ENCODE data around the gene PFAS. TPM values are rescaled to one million over a fixed set of nuclear protein-coding genes. Genes with fewer than 3 reads are reported as not detected.
A peak's percentile ranks its signal among the peaks of the same experiment; 100 is the strongest.
"Not testable (repeated sequence)": the region's sequence is repeated elsewhere in the genome, so short reads cannot be mapped to it uniquely, and the experiment has no call there.

Gene PFAS
- total RNA-seq, 1 experiment from 2014 or later: 228 TPM

GRCh38 chr17:8249621-8250500, 772 bp downstream of the PFAS start:
- no peak overlapping the region for H2BK15ac ChIP-seq (ENCODE audit: low read depth, low read length)
- H3K27me3 ChIP-seq (ENCODE audit: insufficient read depth, low read length): no peaks in the 10 kb centered on the region
- no peak overlapping the region for H3K23ac ChIP-seq (ENCODE audit: insufficient read length, low read depth, low read length)
- peaks cover 8% of the 10 kb centered on the region for H3K23me2 ChIP-seq (ENCODE audit: insufficient read length, low read depth, low read length, poor library complexity, severe bottlenecking)
- H4K20me1 ChIP-seq (ENCODE audit: control insufficient read depth, insufficient read depth, insufficient read length): no peaks in the 10 kb centered on the region
- no peak overlapping the region for H2BK20ac ChIP-seq (ENCODE audit: low read depth, low read length, poor library complexity, severe bottlenecking)
- no peak overlapping the region for H2BK12ac ChIP-seq (ENCODE audit: insufficient read length, low read depth, low read length)
- peak overlapping the region; percentile 13 for H3K27ac ChIP-seq (ENCODE audit: insufficient read length, low read depth, low read length)
- H3K14ac ChIP-seq (ENCODE audit: insufficient read depth, low read length): peak overlapping the region; percentile 87
- Mint-ChIP-seq H3K36me3 (ENCODE audit: insufficient read depth in 1 of 3, low read depth in 3 of 3) (peaks cover 18 to 29% (median 27%) of the 10 kb centered on the region in 3 experiments; a peak in 6 of 7 replicates), H3K9me3 (no peaks in the 10 kb centered on the region), H3K27me3 (ENCODE audit: low read depth) (peaks cover 2% of the 10 kb centered on the region; the same call in 1 of the 2 replicates), H3K27ac (peak overlapping the region; percentile 97 to 99 (median 99)), H3K4me1 (peaks cover 12% of the 10 kb centered on the region in 2 experiments), H3K4me3 (peak overlapping the region; percentile 95)
- H3T11ph ChIP-seq (ENCODE audit: low read length): peak overlapping the region; percentile 68
- H3K4ac ChIP-seq (ENCODE audit: low read depth, low read length): peak overlapping the region; percentile 9; the same call in 1 of the 2 replicates
- TF ChIP-seq CTCF (conservative IDR thresholded peaks at IDR 0.05): no peak
- peak overlapping the region; percentile 79 for H3K9ac ChIP-seq (ENCODE audit: extremely low read depth, insufficient read length, low read length)
- no peak overlapping the region for H4K8ac ChIP-seq (replicated peaks; ENCODE audit: insufficient read length, low read depth, low read length)
- peaks cover 7% of the 10 kb centered on the region for H3K79me1 ChIP-seq (ENCODE audit: insufficient read depth, low read depth, low read length, poor library complexity, severe bottlenecking)
- H2BK120ac ChIP-seq (ENCODE audit: low read depth, low read length, poor library complexity, severe bottlenecking): peak overlapping the region; percentile 57
- H3K18ac ChIP-seq (ENCODE audit: insufficient read length, low read depth, low read length): peak overlapping the region; percentile 81
- no peak overlapping the region for H2AFZ ChIP-seq (ENCODE audit: low read length)
- DNase-seq: no peak
- H3K79me2 ChIP-seq (ENCODE audit: insufficient read depth, low read length): peaks cover 27% of the 10 kb centered on the region; the same call in 1 of the 2 replicates
- no peak overlapping the region for H2BK5ac ChIP-seq (ENCODE audit: insufficient read length, low read length)
- H3K56ac ChIP-seq (ENCODE audit: insufficient read length, low read depth, low read length): no peak overlapping the region
- no CpG with 5 or more reads among the region's 10 CpGs for WGBS (ENCODE audit: extremely low coverage, insufficient read length, low lambda C conversion rate)
- H3K9me3 ChIP-seq (ENCODE audit: control insufficient read depth, low read depth, low read length): no peaks in the 10 kb centered on the region
- H3K4me1 ChIP-seq (ENCODE audit: insufficient read depth, low read length): peaks cover 2% of the 10 kb centered on the region; the same call in 1 of the 2 replicates
- H4K91ac ChIP-seq (ENCODE audit: insufficient read length, low read depth, low read length): no peak overlapping the region
- no peak overlapping the region for H2AK5ac ChIP-seq (ENCODE audit: insufficient read length, low read length)
- H4K5ac ChIP-seq (ENCODE audit: insufficient read length, low read depth, low read length): peak overlapping the region; percentile 45
- peak overlapping the region; percentile 91 for H3K4me2 ChIP-seq (ENCODE audit: insufficient read depth, insufficient read length, low read length)

GRCh38 chr17:8251411-8251810, 2.3 kb downstream of the PFAS start:
- not testable (repeated sequence) for H3K79me1 ChIP-seq (ENCODE audit: insufficient read depth, low read depth, low read length, poor library complexity, severe bottlenecking); H3K4me1 ChIP-seq (ENCODE audit: insufficient read depth, low read length); H4K5ac ChIP-seq (ENCODE audit: insufficient read length, low read depth, low read length); H4K20me1 ChIP-seq (ENCODE audit: control insufficient read depth, insufficient read depth, insufficient read length); H3K23me2 ChIP-seq (ENCODE audit: insufficient read length, low read depth, low read length, poor library complexity, severe bottlenecking); H2BK15ac ChIP-seq (ENCODE audit: low read depth, low read length); DNase-seq; H3K4ac ChIP-seq (ENCODE audit: low read depth, low read length); H2BK20ac ChIP-seq (ENCODE audit: low read depth, low read length, poor library complexity, severe bottlenecking); H3T11ph ChIP-seq (ENCODE audit: low read length); H3K23ac ChIP-seq (ENCODE audit: insufficient read length, low read depth, low read length); H4K8ac ChIP-seq (replicated peaks; ENCODE audit: insufficient read length, low read depth, low read length); H3K27ac Mint-ChIP-seq; H3K4me2 ChIP-seq (ENCODE audit: insufficient read depth, insufficient read length, low read length); H3K56ac ChIP-seq (ENCODE audit: insufficient read length, low read depth, low read length); H3K27me3 ChIP-seq (ENCODE audit: insufficient read depth, low read length); H3K9me3 ChIP-seq (ENCODE audit: control insufficient read depth, low read depth, low read length); H4K91ac ChIP-seq (ENCODE audit: insufficient read length, low read depth, low read length); H2BK12ac ChIP-seq (ENCODE audit: insufficient read length, low read depth, low read length); H2BK120ac ChIP-seq (ENCODE audit: low read depth, low read length, poor library complexity, severe bottlenecking); H3K18ac ChIP-seq (ENCODE audit: insufficient read length, low read depth, low read length); H3K27ac ChIP-seq (ENCODE audit: insufficient read length, low read depth, low read length); H3K9ac ChIP-seq (ENCODE audit: extremely low read depth, insufficient read length, low read length); H3K27me3 Mint-ChIP-seq (ENCODE audit: low read depth); H2AK5ac ChIP-seq (ENCODE audit: insufficient read length, low read length); H3K9me3 Mint-ChIP-seq; H2AFZ ChIP-seq (ENCODE audit: low read length); H2BK5ac ChIP-seq (ENCODE audit: insufficient read length, low read length); H3K14ac ChIP-seq (ENCODE audit: insufficient read depth, low read length); H3K4me3 Mint-ChIP-seq
- WGBS (ENCODE audit: extremely low coverage, insufficient read length, low lambda C conversion rate): no CpG with 5 or more reads among the region's 2 CpGs
- H3K79me2 ChIP-seq (ENCODE audit: insufficient read depth, low read length): peaks cover 25% of the 10 kb centered on the region; the same call in 1 of the 2 replicates
- Mint-ChIP-seq H3K36me3 (ENCODE audit: insufficient read depth in 1 of 3, low read depth in 3 of 3) (peaks cover 26 to 32% (median 32%) of the 10 kb centered on the region in 3 experiments; a peak in 6 of 7 replicates), H3K4me1 (peaks cover 9 to 12% of the 10 kb centered on the region in 2 experiments)

Measured in H9 (cell line).